PC-3 (cell line): ENCODE data around the gene JAZF1. TPM values are rescaled to one million over a fixed set of nuclear protein-coding genes. Genes with fewer than 3 reads are reported as not detected.

Experiments used
- ATAC-seq: fragments of 200-7000 bp; cut with Tn5 transposase; 2 replicates; pipeline ENCODE4 v1.9.1; 2020; ENCODE audit warnings: mild to moderate bottlenecking, moderate library complexity
- BruUV-seq: library from RNA; stranded (reverse); fragments of 400-500 nt; replicated peaks from 2 replicates; lab custom pipeline; 2021; lab: Mats Ljungman, UMichigan
- CTCF ChIA-PET: fragments of 300-600 bp; sonication (Branson Sonifier 250); formaldehyde crosslinking; loops from one replicate; lab custom pipeline; 2022; ENCODE audit warnings: antibody characterized with exemption; lab: Charles Lee
- POLR2A ChIA-PET: fragments of 300-600 bp; sonication (Branson Sonifier 250); formaldehyde crosslinking; loops from one replicate; lab custom pipeline; 2022; ENCODE audit warnings: antibody characterized with exemption; ENCODE audit not compliant: unreplicated experiment; lab: Charles Lee
- DNase-seq: peaks from one replicate; pipeline ENCODE4 v3.0.0-alpha.2; 2015
- H2AFZ ChIP-seq: fragments of 300-600 bp; sonication (generic); 2 replicates; pipeline ENCODE4 v1.6.0; 2016; ENCODE audit warnings: antibody characterized with exemption, low read length
- H3F3A ChIP-seq: fragments of 300-600 bp; sonication (generic); one replicate; pipeline ENCODE4 v1.6.0; 2017; ENCODE audit warnings: antibody characterized with exemption, low read length, control low read depth, mild to moderate bottlenecking; ENCODE audit not compliant: unreplicated experiment
- H3K27ac ChIP-seq: fragments of 300-600 bp; sonication (generic); 2 replicates; pipeline ENCODE4 v1.5.1; 2016; ENCODE audit warnings: mild to moderate bottlenecking, low read length
- H3K27me3 ChIP-seq: fragments of 300-600 bp; sonication (generic); 2 replicates; pipeline ENCODE4 v1.6.1; 2016; ENCODE audit warnings: low read length, mixed read lengths
- H3K36me3 ChIP-seq: fragments of 300-600 bp; sonication (generic); 2 replicates; pipeline ENCODE4 v1.6.1; 2016; ENCODE audit warnings: low read depth, mixed run types, low read length, mixed read lengths
- H3K4me1 ChIP-seq: fragments of 300-600 bp; sonication (generic); 2 replicates; pipeline ENCODE4 v1.5.1; 2016; ENCODE audit warnings: low read length; ENCODE audit not compliant: insufficient read depth
- H3K4me2 ChIP-seq: fragments of 300-600 bp; sonication (generic); 2 replicates; pipeline ENCODE4 v1.6.0; 2016; ENCODE audit warnings: low read length
- H3K4me3 ChIP-seq: fragments of 300-600 bp; sonication (generic); 2 replicates; pipeline ENCODE4 v1.5.1; 2016; ENCODE audit warnings: mild to moderate bottlenecking, low read length, mixed read lengths
- H3K79me2 ChIP-seq: fragments of 300-600 bp; sonication (generic); 2 replicates; pipeline ENCODE4 v1.6.1; 2017; ENCODE audit warnings: low read length, mixed read lengths
- H3K9ac ChIP-seq: fragments of 300-600 bp; sonication (generic); 2 replicates; pipeline ENCODE4 v1.6.0; 2016; ENCODE audit warnings: mild to moderate bottlenecking, low read length
- H3K9me2 ChIP-seq: fragments of 300-600 bp; sonication (generic); replicated peaks from 2 replicates; pipeline ENCODE4 v1.6.1; 2016; ENCODE audit warnings: mixed run types, low read length, mixed read lengths
- H3K9me3 ChIP-seq: fragments of 300-600 bp; sonication (generic); 2 replicates; pipeline ENCODE4 v1.6.1; 2016; ENCODE audit warnings: low read length, mixed read lengths
- H4K20me1 ChIP-seq: fragments of 300-600 bp; sonication (generic); 2 replicates; pipeline ENCODE4 v1.6.1; 2016; ENCODE audit warnings: low read length, mixed read lengths
- EZH2 ChIP-seq: fragments of 300-600 bp; sonication (generic); IDR thresholded peaks from one replicate; pipeline ENCODE4 v1.6.1; 2017; ENCODE audit warnings: antibody characterized with exemption, mild to moderate bottlenecking, low read length; ENCODE audit not compliant: unreplicated experiment
- EZH2phosphoT487 ChIP-seq: fragments of 300-600 bp; sonication (generic); IDR thresholded peaks from 2 replicates; pipeline ENCODE4 v1.6.1; 2018; ENCODE audit warnings: mild to moderate bottlenecking, antibody characterized with exemption, low read length, borderline replicate concordance
- intact Hi-C: fragments of 100-400 bp; cut with micrococcal nuclease; formaldehyde crosslinking; loops from 2 replicates; pipeline ENCODE4 v1.9.0; 2023
- total RNA-seq: library from RNA; depleted of rRNA; stranded (reverse); fragments of >200 nt; gene quantifications from 2 replicates; pipeline ENCODE4 v1.2.3, GENCODE V29; 2014
- TF ChIP-seq, protein P1 (sequence below): fragments of 300-600 bp; sonication (generic); conservative IDR thresholded peaks from 2 replicates; pipeline ENCODE4 v1.5.1; 2017; ENCODE audit warnings: antibody characterized with exemption, low read depth, mild to moderate bottlenecking, low read length

The JAZF1 gene
- total RNA-seq, 1 experiment from 2014 or later, result 2.3 TPM

DNA sequence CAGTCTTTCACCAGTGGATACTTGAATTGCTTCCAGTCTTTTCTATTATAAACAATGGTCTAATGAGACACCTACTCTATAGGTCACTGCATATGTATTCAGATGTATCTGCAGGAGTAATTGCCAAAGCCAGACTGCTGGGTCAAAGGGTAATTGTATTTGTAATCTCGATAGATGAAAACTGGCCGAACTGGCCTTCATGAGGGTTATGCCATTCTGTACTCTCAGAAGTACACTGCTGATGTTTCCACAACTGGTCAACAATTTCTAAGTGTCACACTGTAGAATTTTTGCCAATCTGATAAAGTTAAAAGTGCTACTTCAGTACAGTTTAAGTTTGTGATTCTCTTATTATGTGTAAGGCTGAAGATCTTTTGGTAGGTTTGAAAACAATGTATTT lies 64.6 kb downstream of the JAZF1 start:
- Histone ChIP-seq H3K79me2 (no peaks in the 10 kb centered on the region), H4K20me1 (no peaks in the 10 kb centered on the region), H3K4me2 (no peak overlapping the region), H2AFZ (no peak overlapping the region), H3F3A (no peaks in the 10 kb centered on the region), H3K9ac (no peak overlapping the region), H3K36me3 (no peaks in the 10 kb centered on the region), H3K4me3 (no peak overlapping the region), H3K9me2 (no peaks in the 10 kb centered on the region), H3K4me1 (no peaks in the 10 kb centered on the region), H3K27me3 (no peaks in the 10 kb centered on the region), H3K9me3 (no peaks in the 10 kb centered on the region), H3K27ac (no peak overlapping the region)
- CTCF ChIA-PET, result no interaction called here
- TF ChIP-seq EZH2phosphoT487 (no peak), EZH2 (no peak)
- TF ChIP-seq, protein P1, sequence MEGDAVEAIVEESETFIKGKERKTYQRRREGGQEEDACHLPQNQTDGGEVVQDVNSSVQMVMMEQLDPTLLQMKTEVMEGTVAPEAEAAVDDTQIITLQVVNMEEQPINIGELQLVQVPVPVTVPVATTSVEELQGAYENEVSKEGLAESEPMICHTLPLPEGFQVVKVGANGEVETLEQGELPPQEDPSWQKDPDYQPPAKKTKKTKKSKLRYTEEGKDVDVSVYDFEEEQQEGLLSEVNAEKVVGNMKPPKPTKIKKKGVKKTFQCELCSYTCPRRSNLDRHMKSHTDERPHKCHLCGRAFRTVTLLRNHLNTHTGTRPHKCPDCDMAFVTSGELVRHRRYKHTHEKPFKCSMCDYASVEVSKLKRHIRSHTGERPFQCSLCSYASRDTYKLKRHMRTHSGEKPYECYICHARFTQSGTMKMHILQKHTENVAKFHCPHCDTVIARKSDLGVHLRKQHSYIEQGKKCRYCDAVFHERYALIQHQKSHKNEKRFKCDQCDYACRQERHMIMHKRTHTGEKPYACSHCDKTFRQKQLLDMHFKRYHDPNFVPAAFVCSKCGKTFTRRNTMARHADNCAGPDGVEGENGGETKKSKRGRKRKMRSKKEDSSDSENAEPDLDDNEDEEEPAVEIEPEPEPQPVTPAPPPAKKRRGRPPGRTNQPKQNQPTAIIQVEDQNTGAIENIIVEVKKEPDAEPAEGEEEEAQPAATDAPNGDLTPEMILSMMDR, result no peak
- no peak for DNase-seq
- ATAC-seq, result no peak
- intact Hi-C loops, result no loop called here
- POLR2A ChIA-PET, result no interaction called here
- BruUV-seq, result no TSS peak

DNA sequence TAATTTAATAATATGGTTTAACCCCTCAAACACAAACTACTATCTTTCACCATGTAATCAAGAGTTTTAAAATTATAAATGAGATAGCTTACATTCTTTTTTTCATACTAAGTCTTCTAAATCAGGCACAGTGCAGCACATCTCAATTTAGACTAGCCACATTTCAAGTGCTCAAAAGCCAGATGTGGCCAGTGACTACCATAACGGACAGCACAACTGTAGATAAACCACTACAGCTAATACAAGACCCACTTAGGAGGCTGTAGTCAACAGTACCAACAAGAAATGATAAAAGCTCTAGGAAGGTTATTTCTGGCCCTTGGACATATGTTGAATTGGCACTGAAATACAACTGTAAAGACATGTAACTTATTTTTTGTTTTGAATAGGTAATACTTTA lies 65.3 kb downstream of the JAZF1 start:
- H2AFZ ChIP-seq, result no peak overlapping the region
- H4K20me1 ChIP-seq, result no peaks in the 10 kb centered on the region
- intact Hi-C loops, result no loop called here
- no peaks in the 10 kb centered on the region for H3K79me2 ChIP-seq
- no peak overlapping the region for H3K4me3 ChIP-seq
- H3F3A ChIP-seq, result no peaks in the 10 kb centered on the region
- DNase-seq (no peak), ATAC-seq (no peak)
- H3K9ac ChIP-seq, result no peak overlapping the region
- POLR2A ChIA-PET, result no interaction called here
- CTCF ChIA-PET, result no interaction called here
- no peak overlapping the region for H3K27ac ChIP-seq
- no peaks in the 10 kb centered on the region for H3K9me3 ChIP-seq
- no peak overlapping the region for H3K4me2 ChIP-seq
- BruUV-seq, result no TSS peak
- H3K36me3 ChIP-seq, result no peaks in the 10 kb centered on the region
- no peaks in the 10 kb centered on the region for H3K4me1 ChIP-seq
- H3K27me3 ChIP-seq, result no peaks in the 10 kb centered on the region
- TF ChIP-seq EZH2phosphoT487, result no peak
- TF ChIP-seq, protein P1, result no peak
- no peak for TF ChIP-seq EZH2
- H3K9me2 ChIP-seq, result no peaks in the 10 kb centered on the region

DNA sequence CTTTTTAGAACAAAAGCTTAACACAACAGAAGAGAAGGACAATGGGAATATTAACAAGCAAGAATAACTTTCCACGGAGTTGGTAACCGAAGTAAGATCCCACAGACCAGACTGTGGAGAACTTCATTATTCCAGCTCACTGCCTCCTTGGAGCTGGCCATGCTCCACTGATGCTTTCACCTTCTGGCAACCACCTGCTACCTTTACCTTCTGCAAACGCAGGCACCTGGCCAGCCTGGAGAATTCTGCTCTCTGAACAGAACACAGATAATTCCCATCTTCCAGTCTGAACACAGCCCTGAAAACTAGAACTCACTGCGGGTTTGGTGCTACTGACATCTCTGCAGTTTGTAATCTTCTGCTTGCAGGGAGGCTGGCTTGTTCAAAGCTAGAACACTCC lies 66.5 kb downstream of the JAZF1 start:
- Histone ChIP-seq H3K9ac (no peak overlapping the region), H3K9me3 (no peaks in the 10 kb centered on the region), H3K4me2 (no peak overlapping the region), H3K36me3 (no peaks in the 10 kb centered on the region), H3K4me3 (no peak overlapping the region), H3K27me3 (no peaks in the 10 kb centered on the region), H3K4me1 (no peaks in the 10 kb centered on the region), H4K20me1 (no peaks in the 10 kb centered on the region), H2AFZ (no peak overlapping the region), H3K79me2 (no peaks in the 10 kb centered on the region), H3F3A (no peaks in the 10 kb centered on the region), H3K9me2 (no peaks in the 10 kb centered on the region), H3K27ac (no peak overlapping the region)
- ATAC-seq (no peak), DNase-seq (no peak)
- ChIA-PET CTCF (no interaction called here), POLR2A (no interaction called here)
- no TSS peak for BruUV-seq
- intact Hi-C loops, result no loop called here
- TF ChIP-seq EZH2 (no peak), EZH2phosphoT487 (no peak)
- TF ChIP-seq, protein P1, result no peak
